Measurements from ENCODE around the gene SYNE2. TPM values are rescaled to one million over a fixed set of nuclear protein-coding genes. Genes with fewer than 3 reads are reported as not detected.

The SYNE2 gene
- total RNA-seq, 1 donor from 2014 or later, result 81.4 TPM

GRCh38 chr14:63892265-63892664 lies 39.5 kb downstream of the SYNE2 start:
- H3K27ac ChIP-seq (ENCODE audit: low read depth, low read length), result no peak overlapping the region
- no peaks in the 10 kb centered on the region for H3K36me3 ChIP-seq (ENCODE audit: control insufficient read depth in 3 of 3, insufficient read depth in 3 of 3, low read length in 3 of 3)
- H3K9ac ChIP-seq (ENCODE audit: low read depth in 1 of 3, low read length in 3 of 3), result no peak overlapping the region
- no peaks in the 10 kb centered on the region for H3K9me3 ChIP-seq (ENCODE audit: control insufficient read depth in 3 of 3, low read length in 3 of 3)
- no peak overlapping the region for H3K4me3 ChIP-seq (ENCODE audit: low read length in 3 of 3)
- H3K27me3 ChIP-seq (ENCODE audit: control insufficient read depth in 3 of 3, insufficient read depth in 3 of 3, low read length in 3 of 3), result no peaks in the 10 kb centered on the region
- H3K4me1 ChIP-seq (ENCODE audit: control insufficient read depth in 3 of 3, insufficient read depth in 3 of 3, low read length in 3 of 3), result peaks cover 14 to 26% (median 20%) of the 10 kb centered on the region in 3 donors

GRCh38 chr14:63893701-63894458 lies 41.1 kb downstream of the SYNE2 start:
- Histone ChIP-seq H3K27ac (ENCODE audit: low read depth, low read length) (peak overlapping the region; percentile 55), H3K4me1 (ENCODE audit: control insufficient read depth in 3 of 3, insufficient read depth in 3 of 3, low read length in 3 of 3) (peaks cover 19 to 33% (median 23%) of the 10 kb centered on the region in 3 donors), H3K9ac (ENCODE audit: low read depth in 1 of 3, low read length in 3 of 3) (peak overlapping the region in 2 of 3 donors; percentile 21 to 25)

GRCh38 chr14:63895510-63895909 lies 42.7 kb downstream of the SYNE2 start:
- H3K9me3 ChIP-seq (ENCODE audit: control insufficient read depth in 3 of 3, low read length in 3 of 3), result no peaks in the 10 kb centered on the region
- H3K4me3 ChIP-seq (ENCODE audit: low read length in 3 of 3), result no peak overlapping the region
- H3K9ac ChIP-seq (ENCODE audit: low read depth in 1 of 3, low read length in 3 of 3), result no peak overlapping the region
- H3K4me1 ChIP-seq (ENCODE audit: control insufficient read depth in 3 of 3, insufficient read depth in 3 of 3, low read length in 3 of 3), result peaks cover 23 to 30% (median 27%) of the 10 kb centered on the region in 3 donors
- peak overlapping the region; percentile 61 for H3K27ac ChIP-seq (ENCODE audit: low read depth, low read length)
- H3K27me3 ChIP-seq (ENCODE audit: control insufficient read depth in 3 of 3, insufficient read depth in 3 of 3, low read length in 3 of 3), result no peaks in the 10 kb centered on the region
- H3K36me3 ChIP-seq (ENCODE audit: control insufficient read depth in 3 of 3, insufficient read depth in 3 of 3, low read length in 3 of 3), result no peaks in the 10 kb centered on the region

More at GRCh38 chr14:63893701-63894458, 41.1 kb downstream of the SYNE2 start:
- H3K9me3 ChIP-seq (ENCODE audit: control insufficient read depth in 3 of 3, low read length in 3 of 3), result no peaks in the 10 kb centered on the region
- no peaks in the 10 kb centered on the region for H3K27me3 ChIP-seq (ENCODE audit: control insufficient read depth in 3 of 3, insufficient read depth in 3 of 3, low read length in 3 of 3)
- H3K36me3 ChIP-seq (ENCODE audit: control insufficient read depth in 3 of 3, insufficient read depth in 3 of 3, low read length in 3 of 3), result no peaks in the 10 kb centered on the region
- H3K4me3 ChIP-seq (ENCODE audit: low read length in 3 of 3), result peak overlapping the region in 1 of 3 donors; percentile 18

GRCh38 chr14:63896278-63896720 lies 43.5 kb downstream of the SYNE2 start:
- Histone ChIP-seq H3K9ac (ENCODE audit: low read depth in 1 of 3, low read length in 3 of 3) (no peak overlapping the region), H3K4me1 (ENCODE audit: control insufficient read depth in 3 of 3, insufficient read depth in 3 of 3, low read length in 3 of 3) (peaks cover 25 to 28% (median 28%) of the 10 kb centered on the region in 3 donors), H3K27ac (ENCODE audit: low read depth, low read length) (peak overlapping the region; percentile 61), H3K4me3 (ENCODE audit: low read length in 3 of 3) (no peak overlapping the region), H3K27me3 (ENCODE audit: control insufficient read depth in 3 of 3, insufficient read depth in 3 of 3, low read length in 3 of 3) (no peaks in the 10 kb centered on the region), H3K36me3 (ENCODE audit: control insufficient read depth in 3 of 3, insufficient read depth in 3 of 3, low read length in 3 of 3) (no peaks in the 10 kb centered on the region), H3K9me3 (ENCODE audit: control insufficient read depth in 3 of 3, low read length in 3 of 3) (no peaks in the 10 kb centered on the region)

- no peak overlapping the region for H3K9ac ChIP-seq (ENCODE audit: low read depth in 1 of 3, low read length in 3 of 3)
- no peaks in the 10 kb centered on the region for H3K36me3 ChIP-seq (ENCODE audit: control insufficient read depth in 3 of 3, insufficient read depth in 3 of 3, low read length in 3 of 3)
- H3K27ac ChIP-seq (ENCODE audit: low read depth, low read length), result peak overlapping the region; percentile 45
- H3K27me3 ChIP-seq (ENCODE audit: control insufficient read depth in 3 of 3, insufficient read depth in 3 of 3, low read length in 3 of 3), result no peaks in the 10 kb centered on the region
- H3K9me3 ChIP-seq (ENCODE audit: control insufficient read depth in 3 of 3, low read length in 3 of 3), result no peaks in the 10 kb centered on the region
- H3K4me1 ChIP-seq (ENCODE audit: control insufficient read depth in 3 of 3, insufficient read depth in 3 of 3, low read length in 3 of 3), result peaks cover 22 to 29% (median 23%) of the 10 kb centered on the region in 3 donors
- no peak overlapping the region for H3K4me3 ChIP-seq (ENCODE audit: low read length in 3 of 3)
Observed at GRCh38 chr14:63897721-63898163, 44.9 kb downstream of the SYNE2 start.

GRCh38 chr14:63899953-63900352 lies 47.1 kb downstream of the SYNE2 start:
- H3K4me3 ChIP-seq (ENCODE audit: low read length in 3 of 3), result no peak overlapping the region
- no peaks in the 10 kb centered on the region for H3K36me3 ChIP-seq (ENCODE audit: control insufficient read depth in 3 of 3, insufficient read depth in 3 of 3, low read length in 3 of 3)
- no peaks in the 10 kb centered on the region for H3K27me3 ChIP-seq (ENCODE audit: control insufficient read depth in 3 of 3, insufficient read depth in 3 of 3, low read length in 3 of 3)
- H3K9ac ChIP-seq (ENCODE audit: low read depth in 1 of 3, low read length in 3 of 3), result no peak overlapping the region
- H3K4me1 ChIP-seq (ENCODE audit: control insufficient read depth in 3 of 3, insufficient read depth in 3 of 3, low read length in 3 of 3), result peaks cover 11 to 16% (median 12%) of the 10 kb centered on the region in 3 donors
- H3K9me3 ChIP-seq (ENCODE audit: control insufficient read depth in 3 of 3, low read length in 3 of 3), result no peaks in the 10 kb centered on the region
- H3K27ac ChIP-seq (ENCODE audit: low read depth, low read length), result no peak overlapping the region

- Histone ChIP-seq H3K4me3 (ENCODE audit: low read length in 3 of 3) (no peak overlapping the region), H3K9ac (ENCODE audit: low read depth in 1 of 3, low read length in 3 of 3) (no peak overlapping the region), H3K27me3 (ENCODE audit: control insufficient read depth in 3 of 3, insufficient read depth in 3 of 3, low read length in 3 of 3) (no peaks in the 10 kb centered on the region), H3K4me1 (ENCODE audit: control insufficient read depth in 3 of 3, insufficient read depth in 3 of 3, low read length in 3 of 3) (peaks cover 11 to 16% (median 12%) of the 10 kb centered on the region in 3 donors), H3K36me3 (ENCODE audit: control insufficient read depth in 3 of 3, insufficient read depth in 3 of 3, low read length in 3 of 3) (no peaks in the 10 kb centered on the region), H3K9me3 (ENCODE audit: control insufficient read depth in 3 of 3, low read length in 3 of 3) (no peaks in the 10 kb centered on the region), H3K27ac (ENCODE audit: low read depth, low read length) (no peak overlapping the region)
Observed at GRCh38 chr14:63901434-63902085, 48.8 kb downstream of the SYNE2 start.

GRCh38 chr14:63902375-63902976 lies 49.7 kb downstream of the SYNE2 start:
- Histone ChIP-seq H3K36me3 (ENCODE audit: control insufficient read depth in 3 of 3, insufficient read depth in 3 of 3, low read length in 3 of 3) (no peaks in the 10 kb centered on the region), H3K27me3 (ENCODE audit: control insufficient read depth in 3 of 3, insufficient read depth in 3 of 3, low read length in 3 of 3) (no peaks in the 10 kb centered on the region), H3K9ac (ENCODE audit: low read depth in 1 of 3, low read length in 3 of 3) (no peak overlapping the region), H3K27ac (ENCODE audit: low read depth, low read length) (no peak overlapping the region), H3K4me3 (ENCODE audit: low read length in 3 of 3) (no peak overlapping the region), H3K9me3 (ENCODE audit: control insufficient read depth in 3 of 3, low read length in 3 of 3) (no peaks in the 10 kb centered on the region), H3K4me1 (ENCODE audit: control insufficient read depth in 3 of 3, insufficient read depth in 3 of 3, low read length in 3 of 3) (peaks cover 5 to 16% (median 11%) of the 10 kb centered on the region in 3 donors)

GRCh38 chr14:63904724-63905123 lies 51.9 kb downstream of the SYNE2 start:
- Histone ChIP-seq H3K27me3 (ENCODE audit: control insufficient read depth in 3 of 3, insufficient read depth in 3 of 3, low read length in 3 of 3) (no peaks in the 10 kb centered on the region), H3K4me1 (ENCODE audit: control insufficient read depth in 3 of 3, insufficient read depth in 3 of 3, low read length in 3 of 3) (peaks cover 0 to 10% (median 9%) of the 10 kb centered on the region in 3 donors), H3K36me3 (ENCODE audit: control insufficient read depth in 3 of 3, insufficient read depth in 3 of 3, low read length in 3 of 3) (no peaks in the 10 kb centered on the region), H3K9me3 (ENCODE audit: control insufficient read depth in 3 of 3, low read length in 3 of 3) (no peaks in the 10 kb centered on the region), H3K9ac (ENCODE audit: low read depth in 1 of 3, low read length in 3 of 3) (no peak overlapping the region), H3K27ac (ENCODE audit: low read depth, low read length) (no peak overlapping the region), H3K4me3 (ENCODE audit: low read length in 3 of 3) (no peak overlapping the region)

- Histone ChIP-seq H3K27ac (ENCODE audit: low read depth, low read length) (no peak overlapping the region), H3K4me3 (ENCODE audit: low read length in 3 of 3) (no peak overlapping the region), H3K27me3 (ENCODE audit: control insufficient read depth in 3 of 3, insufficient read depth in 3 of 3, low read length in 3 of 3) (no peaks in the 10 kb centered on the region), H3K36me3 (ENCODE audit: control insufficient read depth in 3 of 3, insufficient read depth in 3 of 3, low read length in 3 of 3) (no peaks in the 10 kb centered on the region), H3K9me3 (ENCODE audit: control insufficient read depth in 3 of 3, low read length in 3 of 3) (no peaks in the 10 kb centered on the region), H3K9ac (ENCODE audit: low read depth in 1 of 3, low read length in 3 of 3) (no peak overlapping the region), H3K4me1 (ENCODE audit: control insufficient read depth in 3 of 3, insufficient read depth in 3 of 3, low read length in 3 of 3) (peaks cover 0 to 8% (median 6%) of the 10 kb centered on the region in 3 donors)
Observed at GRCh38 chr14:63905370-63905769, 52.6 kb downstream of the SYNE2 start.
